Type B pancreatic cell (in vitro differentiated cells): ENCODE data around the gene BAZ1B. TPM values are rescaled to one million over a fixed set of nuclear protein-coding genes. Genes with fewer than 3 reads are reported as not detected.
A peak's percentile ranks its signal among the peaks of the same experiment; 100 is the strongest.

Experiments
- DNase-seq: peaks from one replicate; pipeline ENCODE4 v3.0.0; 2021; ENCODE audit warnings: mixed read lengths; ENCODE audit not compliant: unreplicated experiment; ENCODE audit errors: extremely low spot score
- H3K27ac Mint-ChIP-seq: 2 replicates; pipeline ENCODE4 v1.8.0; 2021; ENCODE audit warnings: mild to moderate bottlenecking, mixed read lengths
- H3K27me3 Mint-ChIP-seq: 2 replicates; pipeline ENCODE4 v1.8.0; 2021; ENCODE audit warnings: mixed read lengths
- H3K36me3 Mint-ChIP-seq: 2 replicates; pipeline ENCODE4 v1.8.0; 2021; ENCODE audit warnings: mixed read lengths
- H3K4me1 Mint-ChIP-seq: one replicate; pipeline ENCODE4 v1.8.0; 2021; ENCODE audit warnings: mixed read lengths; ENCODE audit not compliant: unreplicated experiment
- H3K4me3 Mint-ChIP-seq: 2 replicates; pipeline ENCODE4 v1.8.0; 2021; ENCODE audit warnings: mild to moderate bottlenecking, mixed read lengths
- H3K9me3 Mint-ChIP-seq: 2 replicates; pipeline ENCODE4 v1.8.0; 2021; ENCODE audit warnings: mixed read lengths
- CTCF ChIP-seq: fragments of 200-600 bp; sonication (generic); conservative IDR thresholded peaks from 2 replicates; pipeline ENCODE4 v1.5.0; 2021; ENCODE audit warnings: antibody characterized with exemption, mild to moderate bottlenecking
- total RNA-seq: library from RNA; stranded (reverse); gene quantifications from 2 replicates; pipeline ENCODE4 v1.2.1, GENCODE V29; 2021; ENCODE audit warnings: low replicate concordance

Gene BAZ1B
- total RNA-seq, 1 donor from 2014 or later, result 86.8 TPM

DNA sequence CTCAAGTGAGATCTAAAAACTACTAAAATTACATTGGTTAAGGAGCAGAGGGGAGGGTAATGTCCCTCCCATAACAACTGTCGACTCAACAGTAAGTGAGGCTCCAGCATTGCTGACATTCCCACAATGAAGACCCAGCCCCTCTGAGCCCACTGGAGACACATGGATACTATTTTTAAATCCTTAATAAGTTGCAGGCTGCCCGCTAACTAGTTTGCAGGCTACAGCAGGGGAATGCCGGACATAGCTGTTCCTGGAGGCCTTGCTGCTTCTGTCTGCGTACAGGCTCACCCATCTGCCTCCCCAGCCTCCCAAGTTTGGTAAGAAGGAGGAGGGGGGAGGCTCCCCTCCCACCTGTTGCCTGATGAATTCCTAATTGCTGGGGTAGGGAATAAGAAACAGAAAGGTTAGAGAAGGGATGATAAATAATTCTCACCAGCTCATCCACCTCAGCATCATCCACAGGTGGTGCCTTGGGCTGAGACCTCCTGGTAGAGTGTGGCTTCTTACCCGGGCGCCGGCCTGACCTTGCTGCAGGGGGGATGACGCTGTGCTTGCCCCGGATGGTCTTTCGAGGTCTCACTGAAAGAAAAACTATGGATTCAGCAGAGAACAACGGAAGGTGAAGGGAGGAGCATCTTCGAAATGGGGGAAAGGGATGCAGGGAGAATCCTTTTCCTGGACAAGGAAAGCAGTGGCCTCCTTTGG is 78.4 kb downstream of the BAZ1B start:
- peaks cover 38% of the 10 kb centered on the region for H3K36me3 Mint-ChIP-seq
- H3K27me3 Mint-ChIP-seq, result no peaks in the 10 kb centered on the region
- TF ChIP-seq CTCF, result no peak
- no peaks in the 10 kb centered on the region for H3K9me3 Mint-ChIP-seq
- no peak overlapping the region for H3K4me3 Mint-ChIP-seq
- no peak overlapping the region for H3K27ac Mint-ChIP-seq
- H3K4me1 Mint-ChIP-seq, result no peaks in the 10 kb centered on the region
- no peak for DNase-seq

DNA sequence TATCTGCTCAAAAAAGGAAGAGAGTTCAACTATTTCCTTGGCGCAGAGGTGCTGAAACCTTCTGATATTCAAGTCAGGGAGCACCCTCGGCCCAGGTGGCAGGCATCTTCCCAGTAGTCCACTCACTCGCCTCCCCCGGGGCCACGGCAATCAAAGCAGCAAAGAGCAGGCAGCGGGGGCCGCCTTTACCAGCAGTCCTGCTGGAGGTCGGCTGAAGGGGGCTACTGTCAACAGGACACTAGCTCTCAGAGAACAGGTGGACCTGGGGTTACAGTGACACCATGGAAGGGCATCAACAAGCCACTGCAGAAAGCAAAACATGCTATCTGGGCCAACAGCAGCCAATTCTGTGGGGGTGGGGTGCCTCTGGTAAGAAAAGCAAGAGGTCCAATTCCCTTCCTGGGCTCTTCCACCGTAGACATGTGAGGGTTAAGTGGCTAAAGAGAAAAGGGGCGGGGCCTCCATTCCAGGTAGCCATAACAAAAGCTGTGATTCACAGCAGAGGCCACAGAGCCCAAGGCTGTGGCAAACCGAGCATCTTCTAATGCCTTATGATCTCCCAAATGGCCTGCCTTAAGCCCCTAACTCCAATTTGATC is 79.1 kb downstream of the BAZ1B start:
- no peak for DNase-seq
- no peaks in the 10 kb centered on the region for H3K27me3 Mint-ChIP-seq
- H3K4me3 Mint-ChIP-seq, result no peak overlapping the region
- H3K36me3 Mint-ChIP-seq, result peaks cover 34% of the 10 kb centered on the region
- TF ChIP-seq CTCF, result no peak
- H3K4me1 Mint-ChIP-seq, result no peaks in the 10 kb centered on the region
- no peaks in the 10 kb centered on the region for H3K9me3 Mint-ChIP-seq
- peak overlapping the region; percentile 10 for H3K27ac Mint-ChIP-seq

- TF ChIP-seq CTCF, result no peak
- H3K4me3 Mint-ChIP-seq, result no peak overlapping the region
- H3K27ac Mint-ChIP-seq, result peak overlapping the region; percentile 10
- no peaks in the 10 kb centered on the region for H3K27me3 Mint-ChIP-seq
- H3K4me1 Mint-ChIP-seq, result no peaks in the 10 kb centered on the region
- peaks cover 34% of the 10 kb centered on the region for H3K36me3 Mint-ChIP-seq
- DNase-seq, result no peak
- H3K9me3 Mint-ChIP-seq, result no peaks in the 10 kb centered on the region
These were observed 79.7 kb downstream of the BAZ1B start for GRCh38 chr7:73442222-73442902.

DNA sequence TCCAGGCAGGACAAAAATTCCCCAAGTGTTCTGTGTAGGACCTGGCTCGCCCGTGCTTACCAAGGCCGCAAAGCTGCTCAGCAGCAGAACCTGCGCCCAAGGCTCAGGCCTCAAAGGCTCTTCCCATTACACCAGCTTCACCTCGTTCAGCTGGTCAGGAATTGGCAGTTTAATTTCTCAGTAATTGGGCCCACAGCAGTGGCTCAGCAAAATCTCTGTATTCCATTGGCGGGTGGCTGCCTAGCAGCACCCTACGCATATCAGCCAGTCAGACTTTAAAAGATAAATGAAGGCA is 82.7 kb downstream of the BAZ1B start:
- Mint-ChIP-seq H3K27me3 (peaks cover 5% of the 10 kb centered on the region), H3K4me1 (peaks cover 5% of the 10 kb centered on the region), H3K27ac (no peak overlapping the region), H3K9me3 (no peaks in the 10 kb centered on the region), H3K36me3 (peaks cover 25% of the 10 kb centered on the region), H3K4me3 (no peak overlapping the region)
- no peak for TF ChIP-seq CTCF
- no peak for DNase-seq

DNA sequence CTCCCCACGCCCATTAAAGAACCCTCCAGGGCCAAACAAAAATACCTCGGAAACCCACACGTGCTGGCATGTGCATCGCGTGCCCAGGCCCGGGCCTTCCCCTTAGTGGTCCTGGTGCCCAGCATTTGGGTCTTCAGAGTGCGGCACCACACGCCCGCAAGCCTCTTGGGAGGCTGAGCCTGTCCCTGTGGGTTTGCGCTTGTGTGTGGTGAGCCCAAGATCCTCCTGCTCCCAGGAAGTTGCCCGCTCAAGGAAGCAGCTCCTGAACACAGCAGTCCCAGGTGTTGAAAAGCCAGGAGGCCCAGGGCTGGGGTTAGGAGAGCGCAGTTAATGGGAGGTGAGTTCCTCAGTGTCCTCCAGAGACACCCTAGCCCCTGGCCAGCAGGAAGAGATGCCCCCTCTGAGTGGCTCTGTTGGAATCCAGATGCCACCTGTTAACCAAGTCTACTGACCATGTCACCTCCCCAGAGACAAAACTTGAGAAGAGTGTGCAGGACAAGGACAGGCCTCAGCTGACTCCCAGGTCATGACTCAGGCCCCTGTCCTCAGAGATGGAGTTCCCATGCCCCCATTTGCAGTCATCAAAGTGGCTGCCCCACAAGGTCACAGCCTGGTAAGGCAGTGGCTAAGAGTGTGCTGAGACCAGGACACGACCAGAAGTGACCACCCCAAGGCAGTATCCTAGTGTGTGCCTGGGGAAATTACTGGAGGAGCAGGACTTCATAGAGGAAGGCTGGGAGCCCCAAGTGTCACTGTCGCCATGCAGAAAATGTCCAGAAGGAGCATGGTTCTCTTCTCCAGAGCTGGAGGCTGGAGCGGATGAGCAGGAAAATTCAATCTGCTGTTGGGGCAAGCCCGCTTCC is 83.3 kb downstream of the BAZ1B start:
- Mint-ChIP-seq H3K4me3 (no peak overlapping the region), H3K4me1 (peaks cover 5% of the 10 kb centered on the region), H3K9me3 (no peaks in the 10 kb centered on the region), H3K36me3 (peaks cover 25% of the 10 kb centered on the region), H3K27me3 (peaks cover 5% of the 10 kb centered on the region), H3K27ac (no peak overlapping the region)
- no peak for TF ChIP-seq CTCF
- no peak for DNase-seq
